Activated naive CD4-positive, alpha-beta T cell treated with anti-CD3 and anti-CD28 coated beads, Interleukin-2, amount 10 ng/mL, durations not matched to agents 7 days and 5 days (primary cell): ENCODE measurements around the gene PRXL2B.
A peak's percentile ranks its signal among the peaks of the same experiment; 100 is the strongest.
"Not testable (repeated sequence)": the region's sequence is repeated elsewhere in the genome, so short reads cannot be mapped to it uniquely, and the experiment has no call there.

Experiments used
- CTCF ChIA-PET: fragments of 350-600 bp; sonication (Branson Sonifier 250); formaldehyde crosslinking; loops from one replicate; lab custom pipeline; 2021; ENCODE audit warnings: antibody characterized with exemption; lab: Charles Lee
- DNase-seq: peaks from one replicate; pipeline ENCODE4 v3.0.0-alpha.2; 2020
- H3K27ac Mint-ChIP-seq: one replicate; pipeline ENCODE4 v1.8.0; 2021; ENCODE audit warnings: mild to moderate bottlenecking, moderate library complexity, mixed read lengths
- H3K27me3 Mint-ChIP-seq: one replicate; pipeline ENCODE4 v1.8.0; 2021; ENCODE audit warnings: mild to moderate bottlenecking, mixed read lengths
- H3K36me3 Mint-ChIP-seq: one replicate; pipeline ENCODE4 v1.8.0; 2021; ENCODE audit warnings: mixed read lengths
- H3K4me1 Mint-ChIP-seq: one replicate; pipeline ENCODE4 v1.8.0; 2021; ENCODE audit warnings: mixed read lengths
- H3K4me3 Mint-ChIP-seq: one replicate; pipeline ENCODE4 v1.8.0; 2021; ENCODE audit warnings: mild to moderate bottlenecking, moderate library complexity, mixed read lengths
- H3K9me3 Mint-ChIP-seq: one replicate; pipeline ENCODE4 v1.8.0; 2021; ENCODE audit warnings: mixed read lengths

The PRXL2B gene

GRCh38 chr1:2609319-2610035 lies 22.9 kb downstream of the PRXL2B start:
- no peaks in the 10 kb centered on the region for H3K4me1 Mint-ChIP-seq
- no peaks in the 10 kb centered on the region for H3K36me3 Mint-ChIP-seq
- peak; percentile 14 for DNase-seq
- no peak overlapping the region for H3K27ac Mint-ChIP-seq
- peaks cover 16% of the 10 kb centered on the region for H3K9me3 Mint-ChIP-seq
- CTCF ChIA-PET: no interaction called here
- no peak overlapping the region for H3K4me3 Mint-ChIP-seq
- peaks cover 11% of the 10 kb centered on the region for H3K27me3 Mint-ChIP-seq

GRCh38 chr1:2610036-2610959 lies 23.7 kb downstream of the PRXL2B start:
- no peaks in the 10 kb centered on the region for H3K36me3 Mint-ChIP-seq
- peaks cover 11% of the 10 kb centered on the region for H3K27me3 Mint-ChIP-seq
- DNase-seq: peak; percentile 17
- no peak overlapping the region for H3K4me3 Mint-ChIP-seq
- CTCF ChIA-PET: no interaction called here
- no peak overlapping the region for H3K27ac Mint-ChIP-seq
- H3K9me3 Mint-ChIP-seq: peaks cover 20% of the 10 kb centered on the region
- H3K4me1 Mint-ChIP-seq: no peaks in the 10 kb centered on the region

GRCh38 chr1:2611031-2611501 lies 24.5 kb downstream of the PRXL2B start:
- CTCF ChIA-PET: no interaction called here
- peak; percentile 38 for DNase-seq
- H3K4me3 Mint-ChIP-seq: no peak overlapping the region
- H3K9me3 Mint-ChIP-seq: peaks cover 25% of the 10 kb centered on the region
- no peak overlapping the region for H3K27ac Mint-ChIP-seq
- H3K36me3 Mint-ChIP-seq: peaks cover 2% of the 10 kb centered on the region
- peaks cover 11% of the 10 kb centered on the region for H3K27me3 Mint-ChIP-seq
- no peaks in the 10 kb centered on the region for H3K4me1 Mint-ChIP-seq

GRCh38 chr1:2611621-2612437 lies 25.3 kb downstream of the PRXL2B start:
- Mint-ChIP-seq H3K4me3 (no peak overlapping the region), H3K36me3 (peaks cover 2% of the 10 kb centered on the region), H3K27ac (no peak overlapping the region), H3K4me1 (peaks cover 2% of the 10 kb centered on the region), H3K9me3 (peaks cover 32% of the 10 kb centered on the region), H3K27me3 (peaks cover 17% of the 10 kb centered on the region)
- CTCF ChIA-PET: no interaction called here
- no peak for DNase-seq

- DNase-seq: no peak
- Mint-ChIP-seq H3K4me1 (peaks cover 2% of the 10 kb centered on the region), H3K27me3 (peaks cover 21% of the 10 kb centered on the region), H3K9me3 (peaks cover 35% of the 10 kb centered on the region), H3K4me3 (no peak overlapping the region), H3K36me3 (peaks cover 2% of the 10 kb centered on the region), H3K27ac (no peak overlapping the region)
- CTCF ChIA-PET: no interaction called here
Measured at GRCh38 chr1:2612591-2613365, 26.2 kb downstream of the PRXL2B start.

GRCh38 chr1:2614145-2614544 lies 27.6 kb downstream of the PRXL2B start:
- H3K4me1 Mint-ChIP-seq: peaks cover 2% of the 10 kb centered on the region
- H3K36me3 Mint-ChIP-seq: peaks cover 2% of the 10 kb centered on the region
- DNase-seq: no peak
- H3K4me3 Mint-ChIP-seq: no peak overlapping the region
- H3K27me3 Mint-ChIP-seq: peaks cover 29% of the 10 kb centered on the region
- no peak overlapping the region for H3K27ac Mint-ChIP-seq
- H3K9me3 Mint-ChIP-seq: peaks cover 30% of the 10 kb centered on the region
- CTCF ChIA-PET: no interaction called here

- Mint-ChIP-seq H3K9me3 (peaks cover 34% of the 10 kb centered on the region), H3K4me3 (no peak overlapping the region), H3K4me1 (peaks cover 2% of the 10 kb centered on the region), H3K27me3 (peaks cover 44% of the 10 kb centered on the region), H3K27ac (no peak overlapping the region), H3K36me3 (peaks cover 2% of the 10 kb centered on the region)
- DNase-seq: no peak
- CTCF ChIA-PET: no interaction called here
Measured at GRCh38 chr1:2617971-2618470, 31.4 kb downstream of the PRXL2B start.

- CTCF ChIA-PET: interaction anchor here (0.5 kb wide), 1 partner anchor 39 kb away, joined by 3 read pairs; no protein-coding TSS in a partner anchor
- peaks cover 5% of the 10 kb centered on the region for H3K9me3 Mint-ChIP-seq
- H3K27me3 Mint-ChIP-seq: peaks cover 72% of the 10 kb centered on the region
- H3K27ac Mint-ChIP-seq: no peak overlapping the region
- peaks cover 2% of the 10 kb centered on the region for H3K4me1 Mint-ChIP-seq
- H3K4me3 Mint-ChIP-seq: no peak overlapping the region
- DNase-seq: no peak
- no peaks in the 10 kb centered on the region for H3K36me3 Mint-ChIP-seq
Measured at GRCh38 chr1:2623571-2624337, 37.2 kb downstream of the PRXL2B start.

GRCh38 chr1:2624735-2625300 lies 38.2 kb downstream of the PRXL2B start:
- CTCF ChIA-PET: no interaction called here
- Mint-ChIP-seq H3K9me3 (peaks cover 6% of the 10 kb centered on the region), H3K27me3 (peaks cover 77% of the 10 kb centered on the region), H3K27ac (no peak overlapping the region), H3K4me3 (no peak overlapping the region), H3K36me3 (no peaks in the 10 kb centered on the region), H3K4me1 (peaks cover 2% of the 10 kb centered on the region)
- DNase-seq: no peak

- Mint-ChIP-seq H3K27ac (no peak overlapping the region), H3K27me3 (peaks cover 81% of the 10 kb centered on the region)
Measured at GRCh38 chr1:2625311-2625710, 38.7 kb downstream of the PRXL2B start.

GRCh38 chr1:2625748-2626147 lies 39.2 kb downstream of the PRXL2B start:
- H3K27ac Mint-ChIP-seq, H3K4me3 Mint-ChIP-seq, H3K36me3 Mint-ChIP-seq, H3K4me1 Mint-ChIP-seq, CTCF ChIA-PET: not testable (repeated sequence)
- H3K9me3 Mint-ChIP-seq: peaks cover 12% of the 10 kb centered on the region
- DNase-seq: peak; percentile 5
- H3K27me3 Mint-ChIP-seq: peaks cover 78% of the 10 kb centered on the region

More at GRCh38 chr1:2625311-2625710, 38.7 kb downstream of the PRXL2B start:
- H3K4me1 Mint-ChIP-seq: peaks cover 2% of the 10 kb centered on the region
- CTCF ChIA-PET: no interaction called here
- peaks cover 8% of the 10 kb centered on the region for H3K9me3 Mint-ChIP-seq
- no peak for DNase-seq
- peaks cover 2% of the 10 kb centered on the region for H3K36me3 Mint-ChIP-seq
- no peak overlapping the region for H3K4me3 Mint-ChIP-seq

GRCh38 chr1:2627746-2628145 lies 41.2 kb downstream of the PRXL2B start:
- Mint-ChIP-seq H3K27me3 (peaks cover 75% of the 10 kb centered on the region), H3K27ac (no peak overlapping the region), H3K36me3 (peaks cover 6% of the 10 kb centered on the region), H3K9me3 (peaks cover 14% of the 10 kb centered on the region), H3K4me1 (peaks cover 2% of the 10 kb centered on the region), H3K4me3 (no peak overlapping the region)
- CTCF ChIA-PET: no interaction called here
- DNase-seq: no peak
